ENCODE measurements around the gene ARSA.
"Not testable (repeated sequence)": the region's sequence is repeated elsewhere in the genome, so short reads cannot be mapped to it uniquely, and the experiment has no call there.

ARSA gene

DNA sequence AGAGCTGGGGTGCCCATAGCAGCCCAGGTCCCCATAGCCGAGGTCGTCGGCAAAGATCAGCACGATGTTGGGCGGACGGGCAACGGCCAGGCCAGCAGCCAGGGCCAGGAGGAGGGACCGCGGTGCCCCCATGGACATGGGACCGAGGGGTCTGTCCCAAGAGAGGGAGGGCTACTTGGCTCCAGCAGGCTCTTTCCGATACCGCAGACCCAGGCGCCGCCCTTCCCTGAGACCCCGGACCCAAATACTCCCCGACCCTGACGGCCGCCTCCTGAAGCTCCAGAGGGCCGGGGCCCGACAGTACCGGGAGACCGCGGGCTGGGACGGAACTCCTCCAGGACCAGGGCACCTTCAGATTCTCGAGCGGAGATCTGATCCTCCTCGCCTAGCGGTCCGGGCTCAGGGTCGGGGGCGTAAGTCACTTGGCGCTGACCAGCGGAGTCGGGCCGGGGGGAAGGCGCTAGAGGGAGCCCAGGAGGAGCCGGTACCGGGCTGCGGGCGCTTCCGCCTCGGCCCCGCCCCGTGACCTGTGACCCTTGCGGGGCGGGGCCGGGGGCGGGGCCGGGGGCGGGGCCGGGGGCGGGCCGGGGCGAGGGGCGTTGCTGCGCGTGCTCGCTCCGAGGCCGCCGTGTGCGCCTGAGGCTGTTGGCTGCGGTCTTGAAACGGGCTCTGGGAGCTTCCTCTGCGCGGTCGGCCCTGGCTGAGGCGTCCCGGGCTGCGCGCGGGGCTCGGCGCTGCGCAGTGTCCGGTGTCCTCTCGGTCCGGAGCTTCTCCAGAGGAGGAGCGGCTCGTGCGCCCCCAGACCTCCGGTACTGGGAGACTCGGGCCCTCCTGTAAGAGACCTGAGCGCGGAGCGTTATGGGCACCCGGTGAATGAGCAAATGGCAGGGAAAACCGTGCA lies at the start of gene ARSA:
Gene ARSA, minus strand, starts transcription at position 511 of the 901 bp plus-strand sequence. Its CDS starts 373 bp downstream, at position 138.
- peak; percentile 89 for DNase-seq (ENCODE audit: low spot score)

DNA sequence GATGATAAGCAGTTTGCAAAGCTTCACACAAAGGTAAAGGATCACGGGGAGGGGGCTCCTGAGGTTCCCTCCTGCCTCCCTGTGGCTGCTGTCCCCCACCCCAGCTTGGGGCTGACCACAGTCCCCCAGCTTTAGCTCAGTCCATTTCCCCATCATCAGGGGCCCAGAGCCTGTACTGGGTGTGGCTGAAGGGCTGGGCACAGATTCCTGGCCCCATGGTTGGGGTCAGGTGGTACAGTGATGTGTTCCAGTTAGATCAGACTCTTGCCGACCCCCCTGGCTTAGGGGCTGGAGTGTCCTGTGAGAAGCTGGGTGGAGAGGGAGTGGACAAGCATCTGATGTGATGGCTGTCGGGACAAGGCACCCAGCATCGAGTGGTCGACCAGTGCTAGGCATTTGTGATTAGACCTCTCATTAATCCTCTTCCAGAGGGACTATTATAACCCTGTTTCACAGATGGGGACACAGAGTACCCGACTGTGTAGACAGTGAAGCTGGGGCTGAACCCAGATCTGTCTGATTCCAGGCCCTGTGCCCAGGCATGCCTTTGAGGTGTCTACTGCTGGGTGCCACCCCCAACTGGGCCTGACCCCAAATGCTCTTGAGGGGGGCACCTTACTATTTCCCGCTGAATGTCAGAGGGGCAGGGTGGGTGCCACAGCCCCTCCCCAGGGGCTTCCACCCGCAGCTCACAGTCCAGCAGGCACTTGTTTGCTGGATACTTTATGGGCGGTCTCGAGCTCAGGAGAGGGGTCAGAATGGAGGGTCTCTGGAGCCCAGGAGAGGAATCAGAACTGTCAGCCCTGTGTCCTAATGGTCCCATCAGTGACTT lies 48.9 kb upstream of the ARSA start:
- DNase-seq (ENCODE audit: low spot score): no peak

DNA sequence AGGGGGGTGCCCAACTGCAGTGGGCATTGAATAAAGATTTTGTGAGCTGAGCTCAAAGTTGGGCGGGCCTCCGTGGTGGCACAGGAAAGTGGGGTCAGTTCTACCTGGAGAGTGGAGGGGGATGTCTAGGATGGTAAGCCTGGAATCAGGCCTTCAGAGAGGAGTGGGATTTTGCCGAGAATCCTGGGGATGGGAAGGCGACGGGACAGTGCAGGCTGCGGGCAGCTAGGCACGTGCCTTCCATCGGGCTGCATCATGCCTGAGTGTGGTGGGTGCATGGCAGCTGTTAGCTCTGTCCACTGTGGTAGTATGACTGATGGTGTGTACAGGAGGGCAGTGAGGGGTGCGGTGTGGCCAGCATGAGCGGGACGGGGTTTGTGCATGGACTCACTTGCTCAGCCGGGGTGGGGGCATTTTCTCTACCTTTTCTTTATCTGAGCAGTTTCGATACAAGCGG lies 48.3 kb upstream of the ARSA start:
- DNase-seq (ENCODE audit: low spot score): no peak

DNA sequence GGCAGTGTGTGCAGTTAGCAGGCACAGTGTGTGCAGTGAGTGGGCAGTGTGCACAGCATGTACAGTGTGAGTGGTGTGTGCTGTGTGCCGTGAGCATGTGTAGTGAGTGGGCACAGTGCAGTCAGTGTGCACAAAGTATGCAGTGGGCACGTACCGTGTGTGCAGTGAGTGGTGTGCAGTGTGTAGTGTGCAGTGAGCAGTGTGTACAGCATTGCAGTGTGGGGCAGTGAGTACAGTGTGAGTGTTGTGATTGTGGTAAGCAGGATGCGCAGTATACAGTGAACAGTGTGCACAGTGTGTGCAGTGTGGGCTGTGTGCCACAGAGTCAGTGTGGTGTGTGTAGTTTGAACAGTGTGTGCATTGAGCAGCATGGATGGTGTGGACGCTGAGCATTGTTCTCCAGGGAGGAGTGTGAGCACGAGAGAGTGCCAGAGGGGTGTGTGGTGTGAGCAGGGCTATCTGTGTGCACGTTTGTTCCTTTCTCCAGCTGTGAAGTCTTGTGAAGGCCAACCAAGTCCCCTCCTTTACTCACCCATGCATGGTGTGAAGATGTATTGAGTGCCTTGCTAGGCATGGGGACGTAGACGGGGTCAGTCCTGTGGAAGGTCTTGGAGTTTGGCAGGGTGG lies 47.7 kb upstream of the ARSA start:
- no peak for DNase-seq (ENCODE audit: low spot score)

DNA sequence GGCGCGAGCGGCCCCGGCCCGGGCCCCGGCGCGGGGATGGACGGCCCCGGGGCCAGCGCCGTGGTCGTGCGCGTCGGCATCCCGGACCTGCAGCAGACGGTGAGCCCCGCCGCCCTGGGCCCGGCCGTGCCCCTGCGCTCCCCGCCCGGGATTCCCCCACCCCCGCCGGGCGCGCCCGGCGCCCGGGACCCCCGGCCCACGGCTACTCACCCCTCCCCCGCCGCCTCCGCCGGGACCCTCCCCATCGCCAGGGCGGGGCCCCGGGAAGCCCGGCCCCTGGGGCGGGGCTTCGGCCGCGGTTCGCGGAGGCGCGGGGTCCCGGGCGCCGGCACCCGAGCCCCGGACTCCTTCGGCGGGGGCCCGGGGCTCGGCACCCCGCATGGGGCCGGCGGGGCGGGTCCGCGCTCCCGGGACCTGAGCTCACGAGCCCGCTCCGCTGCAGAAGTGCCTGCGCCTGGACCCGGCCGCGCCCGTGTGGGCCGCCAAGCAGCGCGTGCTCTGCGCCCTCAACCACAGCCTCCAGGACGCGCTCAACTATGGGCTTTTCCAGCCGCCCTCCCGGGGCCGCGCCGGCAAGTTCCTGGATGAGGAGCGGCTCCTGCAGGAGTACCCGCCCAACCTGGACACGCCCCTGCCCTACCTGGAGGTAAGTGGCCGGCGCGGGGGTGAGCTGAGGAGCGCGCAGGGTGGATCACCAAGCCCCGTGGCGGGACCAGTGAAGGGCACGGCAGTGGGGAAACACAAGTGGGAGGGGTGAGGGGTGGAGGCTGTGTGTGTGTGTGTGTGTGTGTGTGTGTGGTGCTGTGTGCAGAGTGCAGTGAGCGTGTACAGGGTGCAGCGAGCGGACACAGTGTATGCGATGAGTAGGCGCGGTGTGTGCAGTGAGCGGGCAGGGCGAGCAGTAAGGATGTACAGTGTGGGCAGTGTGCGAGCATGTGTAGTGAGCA lies 46.9 kb upstream of the ARSA start:
- DNase-seq (ENCODE audit: low spot score): peak; percentile 82

DNA sequence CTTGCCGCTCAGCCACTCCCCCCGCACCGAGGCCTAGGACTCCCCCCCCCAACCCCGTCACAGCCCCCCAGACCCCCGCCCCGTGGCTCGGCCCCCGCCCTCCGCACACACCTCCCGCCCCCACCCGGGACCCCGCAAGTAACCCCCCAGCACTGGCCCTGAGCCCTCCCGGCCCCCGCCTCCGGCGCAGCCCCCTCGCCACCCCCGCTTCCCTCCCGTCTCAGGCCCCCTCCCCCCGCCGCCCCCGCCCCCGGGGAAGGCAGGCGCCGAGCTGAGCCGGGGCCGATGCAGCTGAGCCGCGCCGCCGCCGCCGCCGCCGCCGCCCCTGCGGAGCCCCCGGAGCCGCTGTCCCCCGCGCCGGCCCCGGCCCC lies 46.2 kb upstream of the ARSA start:
- no peak for DNase-seq (ENCODE audit: low spot score)

DNA sequence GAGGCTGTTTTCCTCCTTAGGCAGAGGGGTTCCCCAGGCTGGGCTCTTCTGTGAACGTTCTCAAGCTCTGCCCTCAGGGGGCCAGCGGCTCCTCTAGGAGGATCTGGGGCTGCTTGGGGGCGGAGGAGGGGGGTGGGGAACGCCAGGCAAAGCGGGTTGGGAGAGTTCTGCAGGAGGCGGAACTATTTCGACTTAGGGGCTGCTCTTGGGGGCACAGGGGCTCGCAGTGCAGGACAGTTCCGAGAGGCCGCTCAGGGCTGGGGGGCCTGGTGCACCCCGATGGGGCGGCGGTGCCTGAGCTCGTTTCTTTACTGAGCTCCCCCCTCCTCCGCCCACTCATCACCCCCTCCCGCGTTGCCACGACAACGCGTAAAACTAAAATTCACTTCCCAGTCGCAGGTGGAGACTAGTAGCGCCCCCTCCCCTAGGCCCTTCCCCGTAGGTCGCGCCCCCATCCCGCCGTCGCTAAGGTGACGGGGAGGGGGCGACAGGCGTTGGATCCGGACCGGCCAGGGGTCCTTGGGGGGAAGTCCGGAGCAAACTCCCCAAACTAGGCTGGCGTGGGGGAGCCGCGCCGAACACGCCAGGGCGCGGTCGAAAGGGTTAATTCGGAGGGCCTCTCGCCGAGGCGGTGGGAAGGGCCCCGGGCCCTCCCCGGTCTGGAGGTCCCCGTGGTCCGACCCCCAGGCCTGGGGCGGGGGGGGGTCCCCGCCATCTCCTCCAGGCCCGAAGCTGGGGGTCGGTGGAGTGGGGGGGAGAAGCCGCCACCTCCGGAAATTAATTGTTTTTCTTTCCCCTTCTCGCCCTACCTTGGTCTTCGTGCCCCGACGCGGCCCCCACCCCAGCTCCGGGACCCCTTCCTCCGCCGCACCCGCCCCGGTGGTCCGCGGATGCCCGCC lies 45.5 kb upstream of the ARSA start:
- no peak for DNase-seq (ENCODE audit: low spot score)

DNA sequence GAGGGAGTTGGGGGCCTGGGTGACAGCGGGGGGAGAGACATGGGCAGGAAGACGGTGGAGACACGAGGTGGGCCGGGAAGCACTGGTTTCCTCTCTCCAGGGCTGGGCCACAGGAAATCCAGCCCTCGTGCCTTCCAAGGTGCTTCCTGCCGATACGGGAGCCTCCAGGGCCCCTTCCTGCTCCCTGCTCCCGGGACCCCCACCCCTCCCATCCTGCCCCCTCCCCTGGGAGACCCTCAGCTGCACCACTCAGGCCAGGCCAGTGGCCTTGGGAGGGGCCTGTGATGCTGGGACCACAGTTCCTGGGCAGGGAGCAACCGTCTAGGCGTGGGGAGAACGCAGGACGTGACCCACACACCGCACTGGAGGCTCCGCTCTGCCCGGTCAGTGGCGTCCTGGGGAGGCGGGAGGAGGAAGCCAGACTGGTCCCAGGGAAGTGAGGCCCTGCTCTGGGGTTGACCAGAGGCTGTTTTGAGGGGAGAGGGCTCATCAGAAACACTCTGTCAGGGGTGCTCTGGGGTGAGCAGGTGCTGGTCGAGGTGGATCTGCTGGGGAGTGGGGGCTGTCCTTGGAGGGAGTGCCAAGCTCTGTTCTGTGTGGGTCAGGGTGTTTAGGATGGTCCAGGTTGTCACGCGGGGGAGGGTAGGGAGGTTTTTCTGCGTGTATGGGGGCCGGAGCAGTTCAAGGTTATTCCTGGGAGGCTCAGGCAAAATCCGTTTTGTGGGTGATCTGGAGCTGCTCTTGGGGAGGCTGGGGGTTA lies 44.7 kb upstream of the ARSA start, which contains the start of gene SHANK3:
Gene SHANK3, plus strand, starts transcription at position 353 of the 760 bp plus-strand sequence.
- DNase-seq (ENCODE audit: low spot score): no peak

DNA sequence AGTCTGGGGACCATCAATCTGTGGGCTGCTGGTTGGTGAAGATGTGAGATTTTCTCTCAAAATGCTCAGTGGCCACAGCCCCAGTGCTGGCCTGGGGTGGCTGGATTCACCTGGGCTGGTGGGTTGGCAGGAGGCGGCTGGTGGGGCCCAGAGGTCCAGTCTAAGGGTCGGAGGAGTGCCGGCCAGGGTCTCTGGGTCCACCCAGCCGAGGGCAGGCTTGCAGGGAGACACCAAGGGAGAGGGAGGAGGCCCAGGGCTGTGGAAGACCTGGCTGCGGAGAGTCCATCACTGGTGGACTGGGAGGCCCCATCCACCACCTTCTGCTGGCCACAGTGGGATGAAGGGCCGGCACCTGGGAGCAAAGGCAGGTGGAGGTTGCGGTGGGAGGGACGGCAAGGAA lies 44.1 kb upstream of the ARSA start:
- no peak for DNase-seq (ENCODE audit: low spot score)

DNA sequence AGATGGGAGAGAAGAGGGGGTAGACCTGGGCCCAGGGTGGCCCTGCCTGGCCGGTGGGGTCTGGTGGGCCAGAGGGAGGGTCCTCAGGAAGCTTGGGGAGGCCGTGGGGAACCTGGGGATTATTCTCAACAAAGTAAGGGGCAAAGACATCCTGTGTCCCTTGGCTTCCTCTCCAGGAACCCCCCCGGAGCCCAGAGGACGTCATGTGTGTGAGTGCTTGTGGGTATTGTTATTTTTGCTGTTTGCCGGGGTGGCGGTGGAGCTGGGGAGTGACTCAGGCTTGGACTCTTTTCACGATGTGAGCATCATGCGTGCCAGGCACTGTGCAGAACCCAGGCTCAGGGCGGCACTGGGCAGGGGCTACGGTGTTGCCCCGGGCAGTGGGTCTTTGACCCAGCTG lies 43.7 kb upstream of the ARSA start:
- no peak for DNase-seq (ENCODE audit: low spot score)

DNA sequence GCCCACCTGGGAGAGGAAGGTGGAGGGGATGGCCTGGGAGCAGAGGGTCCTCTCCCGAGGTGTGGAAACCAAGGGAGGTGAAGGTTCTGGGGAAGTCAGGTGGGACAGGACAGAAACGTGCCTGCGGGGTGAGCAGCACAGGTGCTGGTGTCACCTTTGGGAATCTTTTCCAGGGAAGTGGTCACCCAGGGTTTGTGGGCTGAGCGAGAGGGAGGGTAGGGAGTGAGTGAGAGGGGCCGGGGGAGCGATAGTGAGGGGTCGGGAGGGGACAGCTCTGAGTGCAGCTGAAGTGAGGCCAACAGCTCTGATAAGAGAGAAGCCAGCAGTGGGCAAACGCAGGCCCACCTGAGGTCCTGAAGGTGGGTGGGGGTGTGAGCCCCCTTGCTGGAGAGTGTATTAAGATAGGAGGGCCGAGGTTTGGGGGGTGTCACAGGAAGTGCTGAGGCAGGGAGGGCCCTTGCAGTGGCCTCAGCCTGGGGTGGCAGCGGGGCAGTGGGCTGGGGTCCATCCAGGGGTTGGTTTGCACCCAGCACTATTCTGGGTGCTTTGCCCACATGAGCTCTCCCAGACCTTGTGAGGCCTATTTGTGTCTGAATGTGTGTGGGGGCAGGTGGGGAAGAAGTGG lies 43.1 kb upstream of the ARSA start:
- no peak for DNase-seq (ENCODE audit: low spot score)

DNA sequence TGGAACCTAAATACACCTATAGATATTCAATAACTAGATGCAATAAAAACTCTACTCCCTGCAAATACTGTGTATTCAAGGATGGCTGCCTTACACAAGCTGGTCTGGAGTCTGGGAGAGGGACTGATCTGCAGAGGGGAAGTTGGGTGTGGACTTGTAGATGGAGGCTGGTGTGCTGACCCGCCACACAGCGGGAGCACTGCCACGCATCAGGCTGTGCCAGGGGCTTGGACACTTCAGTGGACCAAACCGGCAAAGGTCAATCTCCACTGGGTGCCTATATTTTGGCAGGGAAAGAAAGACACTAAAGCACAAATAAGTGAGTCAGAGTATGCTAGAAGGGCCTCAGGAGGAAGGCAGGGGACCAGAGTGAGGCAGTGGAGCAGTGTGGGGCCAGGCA lies 42.6 kb upstream of the ARSA start:
- no peak for DNase-seq (ENCODE audit: low spot score)

DNA sequence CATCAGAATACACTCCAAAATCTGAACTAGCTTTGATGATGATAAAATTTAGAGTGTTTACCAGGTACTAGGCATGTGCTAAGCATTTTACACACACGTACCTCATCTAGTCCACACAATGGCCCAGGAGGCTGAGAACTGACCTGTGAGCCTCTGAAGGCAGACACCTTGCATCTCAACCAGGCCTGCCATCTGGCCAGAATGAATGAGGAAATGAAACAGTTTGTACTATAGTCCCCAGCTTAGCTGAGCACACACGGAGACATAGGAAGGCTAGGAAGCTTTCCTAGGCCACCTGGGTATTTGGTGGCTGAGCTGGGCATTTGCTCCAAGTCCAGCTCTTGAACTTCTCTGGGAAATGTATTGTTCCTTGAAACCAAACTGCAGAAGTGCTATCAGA lies 37.8 kb upstream of the ARSA start:
- no peak for DNase-seq (ENCODE audit: low spot score)

DNA sequence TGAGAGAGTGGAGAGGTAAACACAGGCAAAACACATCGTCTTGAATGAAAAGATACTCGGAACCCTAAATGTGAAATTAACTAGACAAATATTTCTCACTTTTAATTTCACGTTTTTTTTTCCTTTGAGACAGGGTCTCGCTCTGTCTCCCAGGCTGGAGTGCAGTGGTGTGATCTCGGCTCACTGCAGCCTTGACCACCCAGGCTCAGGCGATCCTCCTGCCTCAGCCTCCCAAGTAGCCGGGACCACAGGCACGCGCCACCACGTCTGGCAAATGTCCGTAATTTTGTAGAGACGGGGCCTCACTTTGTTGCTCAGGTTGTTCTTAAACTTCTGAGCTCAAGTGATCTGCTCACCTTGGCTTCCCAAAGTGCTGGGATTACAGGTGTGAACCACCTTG lies 37.3 kb upstream of the ARSA start:
- no peak for DNase-seq (ENCODE audit: low spot score)

DNA sequence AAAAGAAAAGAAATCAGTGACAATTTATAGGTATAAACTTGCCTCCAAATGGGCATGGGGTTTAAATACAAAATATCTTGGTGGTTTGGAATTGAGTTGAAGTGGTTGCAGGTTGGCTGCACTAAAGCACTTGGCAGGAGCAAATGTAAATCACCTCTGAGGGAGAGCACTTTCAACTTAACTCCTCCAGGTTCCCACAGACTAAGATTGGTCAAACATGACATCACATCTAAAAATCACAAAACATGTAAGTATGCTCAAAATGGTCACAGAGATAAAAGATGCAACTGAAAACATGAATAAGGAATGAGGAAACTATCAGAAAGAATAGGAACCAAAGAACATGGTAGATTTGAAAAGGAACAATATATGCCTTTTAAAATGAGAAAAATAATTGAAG lies 32.4 kb upstream of the ARSA start:
- no peak for DNase-seq (ENCODE audit: low spot score)

DNA sequence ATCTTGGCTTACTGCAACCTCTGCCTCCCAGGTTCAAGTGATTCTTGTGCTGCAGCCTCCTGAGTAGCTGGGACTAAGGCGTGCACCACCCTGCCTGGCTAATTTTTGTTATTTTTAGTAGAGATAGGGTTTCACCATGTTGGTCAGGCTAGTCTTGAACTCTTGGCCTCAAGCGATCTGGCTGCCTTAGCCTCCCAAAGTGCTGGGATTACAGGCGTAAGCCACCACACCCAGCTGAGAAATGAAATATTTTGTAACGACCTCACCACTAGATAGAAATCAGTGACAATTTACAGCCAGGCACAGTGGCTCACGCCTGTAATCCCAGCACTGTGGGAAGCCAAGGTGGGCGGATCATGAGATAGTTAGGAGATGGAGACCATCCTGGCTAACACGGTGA lies 31.8 kb upstream of the ARSA start:
- not testable (repeated sequence) for DNase-seq (ENCODE audit: low spot score)

DNA sequence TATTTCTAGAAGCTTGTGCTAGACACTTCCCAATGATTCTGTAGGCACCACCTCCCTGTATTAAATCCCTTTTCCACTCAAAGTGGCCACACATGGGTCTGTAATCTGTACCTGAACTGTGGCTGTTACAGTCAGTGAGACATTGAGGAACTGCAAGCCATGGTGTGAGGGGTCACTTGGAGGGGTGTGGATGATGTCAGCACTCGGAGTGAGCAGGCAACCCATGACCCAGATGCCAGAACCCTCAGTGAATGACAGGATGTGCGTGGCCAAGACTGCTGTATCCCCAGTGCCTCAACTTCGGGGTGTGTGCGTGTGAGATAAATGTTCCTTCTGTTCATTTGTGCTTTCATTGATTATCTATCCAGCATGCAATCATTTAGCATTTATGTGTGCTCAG lies 30.0 kb upstream of the ARSA start:
- DNase-seq (ENCODE audit: low spot score): no peak

DNA sequence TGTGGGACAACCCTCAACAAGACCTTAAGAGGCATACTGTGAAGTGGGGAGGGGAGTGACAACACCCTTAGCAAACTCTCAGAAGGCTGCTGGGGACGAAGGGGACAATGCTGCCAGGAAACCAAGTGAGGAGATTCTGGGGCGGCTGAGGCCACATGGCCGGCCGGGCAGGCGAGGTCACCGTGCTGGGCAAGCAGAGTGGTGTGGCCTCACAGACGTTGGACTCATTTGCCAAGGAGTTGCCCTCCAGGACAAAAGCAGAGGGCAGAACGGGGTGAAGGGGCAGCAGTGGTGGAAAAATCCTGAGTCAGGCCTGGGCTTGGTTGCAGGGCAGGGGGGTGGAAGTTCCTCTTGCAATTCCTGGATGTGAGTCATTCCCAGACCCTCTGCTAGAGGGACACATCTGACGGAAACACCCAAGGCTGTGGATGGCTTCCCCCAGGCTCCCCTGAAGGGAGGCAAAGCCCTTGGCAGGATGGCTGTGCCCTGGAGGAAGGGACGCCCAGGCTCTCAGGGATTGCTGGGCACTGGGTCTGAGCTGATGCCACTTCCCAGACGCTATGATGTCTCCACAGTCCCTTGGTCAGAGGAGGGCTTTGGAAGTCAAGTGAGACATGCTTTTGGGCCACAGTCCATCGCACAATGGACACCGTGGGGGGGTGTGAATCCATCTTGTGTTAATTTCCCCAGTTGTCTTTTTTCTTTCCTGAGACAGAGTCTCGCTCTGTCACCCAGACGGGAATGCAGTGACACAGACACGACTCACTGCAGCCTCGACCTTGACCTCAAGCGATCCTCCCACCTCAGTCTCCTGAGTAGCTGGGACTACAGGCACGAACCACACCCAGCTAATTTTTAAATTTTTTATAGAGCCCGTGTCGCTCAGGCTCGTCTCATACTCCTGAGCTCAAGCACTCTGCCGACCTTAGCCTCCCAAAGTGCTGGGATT lies 28.4 kb upstream of the ARSA start:
- peak; percentile 87 for DNase-seq (ENCODE audit: low spot score)
